Endodermal cell (in vitro differentiated cells): ENCODE results near the gene LMOD1. TPM values are rescaled to one million over a fixed set of nuclear protein-coding genes. Genes with fewer than 3 reads are reported as not detected.

Experiments
- DNase-seq: peaks from one replicate; pipeline ENCODE4 v3.0.0-alpha.2; 2017
- H3K27ac ChIP-seq: 2 replicates; pipeline ENCODE4 v1.5.1; 2013; ENCODE audit warnings: mild to moderate bottlenecking, low read depth, low read length, moderate library complexity
- H3K27me3 ChIP-seq: 2 replicates; pipeline ENCODE4 v1.6.1; 2013; ENCODE audit warnings: mild to moderate bottlenecking, low read length, moderate library complexity; ENCODE audit not compliant: insufficient read depth, control insufficient read depth, poor library complexity, severe bottlenecking
- H3K36me3 ChIP-seq: 2 replicates; pipeline ENCODE4 v1.7.0; 2013; ENCODE audit warnings: mild to moderate bottlenecking, low read length, moderate library complexity; ENCODE audit not compliant: control insufficient read depth, insufficient read depth
- H3K4me1 ChIP-seq: one replicate; pipeline ENCODE4 v1.7.0; 2013; ENCODE audit warnings: low read length; ENCODE audit not compliant: control insufficient read depth, insufficient read depth
- H3K4me3 ChIP-seq: 2 replicates; pipeline ENCODE4 v1.5.1; 2013; ENCODE audit warnings: mild to moderate bottlenecking, low read length, moderate library complexity
- H3K9ac ChIP-seq: 2 replicates; pipeline ENCODE4 v1.6.1; 2013; ENCODE audit warnings: mild to moderate bottlenecking, low read length, moderate library complexity; ENCODE audit not compliant: poor library complexity, severe bottlenecking; ENCODE audit errors: extremely low read depth
- H3K9me3 ChIP-seq: 2 replicates; pipeline ENCODE4 v1.6.1; 2013; ENCODE audit warnings: mild to moderate bottlenecking, low read length, moderate library complexity; ENCODE audit not compliant: control insufficient read depth
- H3K27ac Mint-ChIP-seq: 2 replicates; pipeline ENCODE4 v1.8.0; 2020; ENCODE audit warnings: mixed read lengths
- H3K27me3 Mint-ChIP-seq: 2 replicates; pipeline ENCODE4 v1.8.0; 2021; ENCODE audit warnings: mild to moderate bottlenecking, mixed read lengths; ENCODE audit not compliant: insufficient read depth
- H3K36me3 Mint-ChIP-seq: 2 replicates; pipeline ENCODE4 v1.8.0; 2020; ENCODE audit warnings: low read depth, mixed read lengths
- H3K4me1 Mint-ChIP-seq: 2 replicates; pipeline ENCODE4 v1.8.0; 2020; ENCODE audit warnings: mixed read lengths
- H3K4me3 Mint-ChIP-seq: 2 replicates; pipeline ENCODE4 v1.8.0; 2020; ENCODE audit warnings: mild to moderate bottlenecking, moderate library complexity, mixed read lengths
- H3K9me3 Mint-ChIP-seq: 2 replicates; pipeline ENCODE4 v1.8.0; 2020; ENCODE audit warnings: mild to moderate bottlenecking, mixed read lengths
- CTCF ChIP-seq: fragments of 200-600 bp; sonication (generic); conservative IDR thresholded peaks from 2 replicates; pipeline ENCODE4 v1.5.0; 2021; ENCODE audit warnings: antibody characterized with exemption, mild to moderate bottlenecking
- WGBS, 2 experiments: methylation state at CpG; one replicate each; pipeline versions ENCODE4 v1.1.5 to v1.1.7; 2013; ENCODE audit warnings: missing lambda C conversion rate in 2 of 2, mixed read lengths in 1 of 2; ENCODE audit not compliant: insufficient coverage in 1 of 2, insufficient read length in 1 of 2; 5-methylcytosine and 5-hydroxymethylcytosine counted together
- microRNA-seq: library from miRNA; unstranded; fragments of <30 nt; microRNA quantifications from one replicate; pipeline ENCODE4 v1.2.0, GENCODE V29; 2020; ENCODE audit warnings: borderline microRNAs expressed
- total RNA-seq, 2 donors: library from RNA; stranded (reverse); fragmentation: NEBNext Ultra II Directional in 1 of 2; extraction: Animal tissue kit (Norgen Biotek cat#: 25700) in 1 of 2; gene quantifications; 2 replicates in 1 of 2; 3 replicates in 1 of 2; pipeline ENCODE4 v1.2.1, GENCODE V29; 2021

Gene LMOD1
- total RNA-seq, 2 donors from 2014 or later, result 0.31 to 0.60 TPM

DNA sequence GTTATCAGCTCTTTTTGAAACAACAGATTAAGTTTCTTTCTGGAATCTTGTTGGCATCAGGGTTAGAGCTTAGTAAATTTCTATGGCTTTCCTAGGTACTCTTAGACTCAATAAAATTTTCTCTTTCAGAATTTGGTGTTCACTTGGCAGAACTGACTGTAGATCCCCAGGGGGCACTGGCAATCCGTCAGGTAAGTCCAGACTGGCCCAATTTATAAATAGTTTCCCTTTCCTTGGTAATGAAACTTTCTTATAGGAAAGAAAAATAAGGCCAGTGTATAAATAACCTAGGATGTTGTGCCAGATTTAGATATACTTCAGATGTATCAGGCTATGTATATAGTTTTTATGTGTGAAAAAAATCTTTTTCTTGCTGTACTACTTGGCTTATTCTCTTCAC is 99.2 kb downstream of the LMOD1 start:
- Histone ChIP-seq H3K4me3 (no peak overlapping the region), H3K9ac (no peak overlapping the region), H3K36me3 (peaks cover 43% of the 10 kb centered on the region), H3K27me3 (no peaks in the 10 kb centered on the region), H3K27ac (no peak overlapping the region), H3K4me1 (peaks cover 13% of the 10 kb centered on the region), H3K9me3 (no peaks in the 10 kb centered on the region)
- Mint-ChIP-seq H3K4me3 (no peak overlapping the region), H3K36me3 (peaks cover 37% of the 10 kb centered on the region), H3K27ac (no peak overlapping the region), H3K9me3 (no peaks in the 10 kb centered on the region), H3K4me1 (peaks cover 10% of the 10 kb centered on the region), H3K27me3 (no peaks in the 10 kb centered on the region)
- TF ChIP-seq CTCF, result no peak
- no peak for DNase-seq
- 92% methylated on average over 1 of the region's 1 CpG; no CpG with 5 or more reads in 1 of the 2 experiments for WGBS, 2 experiments

Small RNAs within 50 kb of the gene (microRNA-seq; reads per million reads assigned to microRNA genes)
- not detected for gene MIR6739

Other genes starting within 250 kb of the LMOD1 start
- gene IPO9, start 117.4 kb downstream of the LMOD1 start, total RNA-seq, result 100 to 1,000 TPM; 108 to 133 TPM
- 1 to 10 TPM; 5.8 to 7.3 TPM for gene SHISA4, start 57.6 kb downstream of the LMOD1 start, total RNA-seq
- 10 to 100 TPM; 41.7 to 47.4 TPM for gene TIMM17A, start 9.0 kb upstream of the LMOD1 start, total RNA-seq
- 10 to 100 TPM; 46.6 to 73.5 TPM for gene RNPEP, start 36.1 kb upstream of the LMOD1 start, total RNA-seq
- gene ELF3, start 64.0 kb upstream of the LMOD1 start, total RNA-seq, result 10 to 100 TPM; 11.8 to 13.2 TPM
- under 1 TPM in 1 of 2 donors, not detected in 1; 0.04 TPM for gene GPR37L1, start 176.4 kb upstream of the LMOD1 start, total RNA-seq
- 10 to 100 TPM; 72.8 to 82.0 TPM for gene ARL8A, start 198.2 kb upstream of the LMOD1 start, total RNA-seq
- not detected for gene PTPN7, start 214.1 kb upstream of the LMOD1 start, total RNA-seq
- 1 to 10 TPM in 1 of 2 donors, under 1 TPM in 1; 0.73 to 1.5 TPM for gene LGR6, start 247.3 kb upstream of the LMOD1 start, total RNA-seq